Adrenal gland (tissue), 12 donors: ENCODE measurements around the gene CDK16. TPM values are rescaled to one million over a fixed set of nuclear protein-coding genes. Genes with fewer than 3 reads are reported as not detected.

Source experiments
- DNase-seq, 7 donors: peaks; one replicate each; pipeline ENCODE4 v3.0.0-alpha.2; 2019 to 2020
- H3K27ac ChIP-seq, 5 donors: fragments of 200-600 bp; sonication (generic) in 4 of 5; 1 replicate in 3 of 5; 2 replicates in 2 of 5; pipeline versions ENCODE4 v1.5.1 to v1.8.0; 2016 to 2020; ENCODE audit warnings: mild to moderate bottlenecking in 1 of 5
- H3K27me3 ChIP-seq: fragments of 200-600 bp; 2 replicates; pipeline ENCODE4 v1.8.0; 2021
- H3K36me3 ChIP-seq, 2 donors: fragments of 200-600 bp; replicated peaks in 1 of 2; 1 replicate in 1 of 2; 2 replicates in 1 of 2; pipeline versions ENCODE4 v1.5.1 to v1.8.0; 2018 to 2022
- H3K4me1 ChIP-seq, 2 donors: fragments of 200-600 bp; replicated peaks in 1 of 2; 1 replicate in 1 of 2; 2 replicates in 1 of 2; pipeline versions ENCODE4 v1.5.1 to v1.8.0; 2018 to 2021
- H3K4me3 ChIP-seq, 4 donors: fragments of 200-600 bp; sonication (generic) in 3 of 4; one replicate each; pipeline ENCODE4 v1.5.1; 2016 to 2018
- H3K9me3 ChIP-seq, 3 donors: fragments of 200-600 bp; sonication (generic) in 1 of 3; replicated peaks in 1 of 3; 1 replicate in 2 of 3; 2 replicates in 1 of 3; pipeline versions ENCODE4 v1.5.1 to v1.8.0; 2016 to 2021
- CTCF ChIP-seq, 6 experiments: fragments of 450-650 bp in 4 of 6; fragments of 200-600 bp in 2 of 6; sonication (generic) in 1 of 6; IDR thresholded peaks; 1 replicate in 5 of 6; 2 replicates in 1 of 6; pipeline versions ENCODE4 v1.5.1 to v1.8.0; 2016 to 2021; ENCODE audit warnings: antibody characterized with exemption in 6 of 6, mild to moderate bottlenecking in 2 of 6, moderate library complexity in 1 of 6
- POLR2A ChIP-seq, 2 donors: fragments of 450-650 bp; IDR thresholded peaks; one replicate each; pipeline ENCODE4 v1.6.1; 2017; ENCODE audit warnings: antibody characterized with exemption in 2 of 2, mild to moderate bottlenecking in 2 of 2, moderate library complexity in 1 of 2
- WGBS, 4 donors: extraction: QIAGEN DNeasy Blood & Tissue Kit in 2 of 4; methylation state at CpG; one replicate each; pipeline versions ENCODE4 v1.1.5 to v1.1.7; 2013 to 2017; 5-methylcytosine and 5-hydroxymethylcytosine counted together
- intact Hi-C, 2 donors: fragments of 100-400 bp; cut with DNase I; formaldehyde crosslinking; loops; one replicate each; pipeline versions ENCODE4 v1.14.1 to v1.15.0; 2022 to 2023
- polyA plus RNA-seq, 3 donors: library from polyadenylated mRNA; stranded (reverse); fragments of 200-250 nt in 2 of 3; fragments of 350-450 nt in 1 of 3; fragmentation: Illumina TruSeq in 1 of 3; extraction: RNeasy Lipid Tissue Mini Kit (QIAGEN cat#74804) in 1 of 3; gene quantifications; one replicate each; pipeline ENCODE4 v1.2.3, GENCODE V29; 2013 to 2014
- total RNA-seq, 9 donors: library from RNA; depleted of rRNA in 4 of 9; stranded (reverse); fragments of >200 nt in 4 of 9; fragments of 120-200 nt in 1 of 9; fragmentation: NEBNext Ultra II Directional in 1 of 9; extraction: Animal tissue kit (Norgen Biotek cat#: 25700) in 1 of 9; gene quantifications; one replicate each; pipeline versions ENCODE4 v1.1.0 to v1.2.4, GENCODE V29; 2013 to 2023
- donor health status: healthy with polysubstance abuse.
- donor health status: Bipolar disorder and iron deficiency.
- donor health status: DM: yes; HTN: yes; CAD: no.
- donor health status: DM: no; HTN: no; CAD: no.
- donor health status: DM: no; HTN: no; CAD: no.
- donor health status: DM: yes; HTN: yes; CAD: no.

The CDK16 gene
- total and polyA plus RNA-seq, 12 donors: 50.5 to 187 (median 115) TPM

DNA sequence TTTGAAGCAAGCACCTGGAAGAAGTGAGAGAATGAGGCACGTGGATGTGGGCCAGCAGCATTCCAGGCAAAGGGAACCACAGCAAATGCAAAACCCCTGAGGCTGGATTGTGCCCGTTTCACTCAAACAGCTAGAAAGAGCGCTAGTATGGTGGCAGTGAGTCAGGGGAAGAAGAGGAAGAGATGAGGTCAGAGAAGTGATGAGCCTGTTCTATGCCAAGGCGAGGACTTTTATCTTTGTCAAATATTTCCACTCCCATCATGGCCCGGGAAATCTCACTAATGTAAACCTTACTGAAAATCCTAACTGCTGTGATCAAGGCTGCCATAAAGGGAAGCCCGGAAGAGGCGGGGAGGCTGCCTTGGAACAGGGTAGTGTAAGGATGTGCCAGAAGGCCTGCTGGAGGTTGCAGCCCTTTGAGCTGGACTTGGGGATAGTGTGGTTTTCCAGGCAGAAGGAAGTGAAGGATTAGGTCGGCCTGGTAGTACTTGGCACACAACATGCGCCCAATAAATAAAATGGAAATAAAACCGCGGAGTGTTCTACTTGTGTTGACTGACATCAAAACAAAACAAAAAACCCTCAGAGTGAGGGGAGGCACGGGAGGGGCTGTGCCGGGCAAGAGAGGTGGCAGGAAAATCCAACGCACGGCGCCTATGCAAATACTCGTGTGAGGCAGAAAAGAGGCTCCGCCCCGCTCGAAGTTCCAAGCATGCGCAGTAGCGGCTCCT is 1.2 kb upstream of the CDK16 start:
- 1 to 21% (median 11%) methylated on average over 22 of the region's 22 CpGs for WGBS, 4 donors
- intact Hi-C loops: no loop called here
- peak; percentile 45 to 67 (median 58) for DNase-seq
- H3K9me3 ChIP-seq: no peaks in the 10 kb centered on the region
- peaks cover 0 to 41% of the 10 kb centered on the region in 2 donors for H3K36me3 ChIP-seq
- peak overlapping the region; percentile 78 to 98 (median 89) for H3K27ac ChIP-seq
- H3K4me3 ChIP-seq: peak overlapping the region in 1 of 4 donors; percentile 14
- no peaks in the 10 kb centered on the region for H3K27me3 ChIP-seq
- TF ChIP-seq CTCF (IDR thresholded peaks at IDR 0.05) (no peak), POLR2A (IDR thresholded peaks at IDR 0.05) (peak in 1 of 2 donors; percentile 31)
- H3K4me1 ChIP-seq: peaks cover 9 to 25% of the 10 kb centered on the region in 2 donors

GRCh38 chrX:47217852-47218279 is 615 bp upstream of the CDK16 start:
- Histone ChIP-seq H3K27me3 (no peaks in the 10 kb centered on the region), H3K9me3 (no peaks in the 10 kb centered on the region), H3K4me3 (peak overlapping the region in 2 of 4 donors; percentile 50 to 93), H3K36me3 (peaks cover 0 to 35% of the 10 kb centered on the region in 2 donors), H3K4me1 (peaks cover 9 to 25% of the 10 kb centered on the region in 2 donors), H3K27ac (peak overlapping the region; percentile 79 to 98 (median 93))
- TF ChIP-seq CTCF (IDR thresholded peaks at IDR 0.05) (no peak), POLR2A (IDR thresholded peaks at IDR 0.05) (peak in 1 of 2 donors; percentile 61)
- WGBS, 4 donors: 0 to 4% (median 1%) methylated on average over 13 to 31 of the region's 31 CpGs
- DNase-seq: peak; percentile 97 to 99 (median 99)
- intact Hi-C loops: no loop called here

DNA sequence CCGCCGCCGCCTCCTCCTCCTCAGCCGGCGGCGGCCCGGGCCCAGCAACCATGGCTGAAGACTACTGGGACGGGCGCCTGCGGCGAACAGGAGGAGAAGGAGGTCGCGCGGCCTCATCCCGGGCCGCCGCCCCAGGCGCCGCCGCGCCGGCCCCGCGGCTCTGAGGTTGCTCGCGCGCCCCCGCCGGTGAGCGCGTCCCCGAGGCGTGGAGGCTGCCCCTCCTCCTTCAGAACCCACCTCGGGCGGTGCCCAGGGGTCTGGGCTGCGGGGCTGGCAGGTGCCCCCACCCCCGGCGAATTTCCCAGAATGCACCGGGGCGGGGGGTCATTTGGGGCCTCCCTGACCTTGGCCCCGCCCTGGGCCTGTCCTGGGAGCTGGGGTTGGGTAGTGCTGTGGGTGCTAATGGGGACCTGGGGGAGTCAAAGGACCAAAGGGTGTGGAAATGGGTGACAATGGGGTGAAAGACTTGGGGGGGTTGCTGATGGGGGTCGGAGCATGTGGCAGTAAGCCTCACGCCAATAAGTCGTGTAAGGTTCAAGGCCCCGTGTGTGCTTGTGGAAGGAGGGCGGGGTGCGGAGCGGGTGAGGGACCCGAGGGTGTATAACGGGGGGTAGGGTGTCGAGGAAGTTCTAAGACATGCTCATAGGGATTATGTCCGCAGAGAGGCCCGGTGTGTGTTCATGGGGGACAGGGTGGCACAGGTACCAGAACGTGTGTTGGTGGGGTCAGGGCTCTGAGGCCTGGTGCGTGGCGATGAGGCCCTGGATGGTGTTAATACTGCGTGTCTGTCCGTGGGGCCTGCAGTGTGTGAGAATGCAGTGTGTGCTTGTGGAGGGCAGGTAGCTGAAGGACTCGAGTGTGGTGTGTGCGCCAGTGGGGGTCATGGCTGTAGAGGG is 687 bp downstream of the CDK16 start:
- 1 to 40% (median 10%) methylated on average over 16 to 57 of the region's 60 CpGs for WGBS, 4 donors

More for the DNA sequence above, 687 bp downstream of the CDK16 start:
- Histone ChIP-seq H3K27me3 (no peaks in the 10 kb centered on the region), H3K36me3 (peaks cover 0 to 31% of the 10 kb centered on the region in 2 donors), H3K27ac (peak overlapping the region; percentile 79 to 98 (median 93)), H3K9me3 (no peaks in the 10 kb centered on the region), H3K4me1 (peaks cover 9 to 25% of the 10 kb centered on the region in 2 donors), H3K4me3 (peak overlapping the region; percentile 25 to 93 (median 50))
- TF ChIP-seq POLR2A (IDR thresholded peaks at IDR 0.05) (no peak), CTCF (IDR thresholded peaks at IDR 0.05) (no peak)
- peak in 6 of 7 donors; percentile 28 to 67 (median 42) for DNase-seq
- intact Hi-C loops: no loop called here
